ENCODE measurements around the gene ARHGAP40.
A peak's percentile ranks its signal among the peaks of the same experiment; 100 is the strongest.

ARHGAP40 gene

GRCh38 chr20:38602185-38602581, 574 bp downstream of the ARHGAP40 start:
- no peaks in the 10 kb centered on the region for H3K79me2 ChIP-seq (ENCODE audit: control insufficient read depth, insufficient read depth, low read length, unreplicated experiment)
- H2AFZ ChIP-seq (ENCODE audit: low read length, unreplicated experiment): no peak overlapping the region
- H3K36me3 ChIP-seq (ENCODE audit: insufficient read depth, low read length): no peaks in the 10 kb centered on the region
- peaks cover 17% of the 10 kb centered on the region for H3K4me1 ChIP-seq (ENCODE audit: control insufficient read depth, insufficient read depth, low read length, unreplicated experiment)
- no peaks in the 10 kb centered on the region for H3K27me3 ChIP-seq (ENCODE audit: insufficient read depth, low read length)
- no peak overlapping the region for H3K27ac ChIP-seq (ENCODE audit: low read depth, low read length)
- H3K4me3 ChIP-seq (ENCODE audit: low read depth, low read length): peak overlapping the region; percentile 58

- Histone ChIP-seq H3K4me1 (ENCODE audit: control insufficient read depth, insufficient read depth, low read length, unreplicated experiment) (peaks cover 17% of the 10 kb centered on the region), H3K79me2 (ENCODE audit: control insufficient read depth, insufficient read depth, low read length, unreplicated experiment) (no peaks in the 10 kb centered on the region), H2AFZ (ENCODE audit: low read length, unreplicated experiment) (no peak overlapping the region), H3K27ac (ENCODE audit: low read depth, low read length) (no peak overlapping the region), H3K27me3 (ENCODE audit: insufficient read depth, low read length) (no peaks in the 10 kb centered on the region), H3K4me3 (ENCODE audit: low read depth, low read length) (no peak overlapping the region), H3K36me3 (ENCODE audit: insufficient read depth, low read length) (no peaks in the 10 kb centered on the region)
These were observed 1.7 kb downstream of the ARHGAP40 start for GRCh38 chr20:38603286-38603685.

GRCh38 chr20:38604873-38605303, 3.3 kb downstream of the ARHGAP40 start:
- H2AFZ ChIP-seq (ENCODE audit: low read length, unreplicated experiment): no peak overlapping the region
- no peak overlapping the region for H3K27ac ChIP-seq (ENCODE audit: low read depth, low read length)
- H3K79me2 ChIP-seq (ENCODE audit: control insufficient read depth, insufficient read depth, low read length, unreplicated experiment): no peaks in the 10 kb centered on the region
- H3K4me1 ChIP-seq (ENCODE audit: control insufficient read depth, insufficient read depth, low read length, unreplicated experiment): peaks cover 17% of the 10 kb centered on the region
- H3K4me3 ChIP-seq (ENCODE audit: low read depth, low read length): no peak overlapping the region
- H3K27me3 ChIP-seq (ENCODE audit: insufficient read depth, low read length): no peaks in the 10 kb centered on the region
- no peaks in the 10 kb centered on the region for H3K36me3 ChIP-seq (ENCODE audit: insufficient read depth, low read length)

- Histone ChIP-seq H3K27me3 (ENCODE audit: insufficient read depth, low read length) (no peaks in the 10 kb centered on the region), H3K36me3 (ENCODE audit: insufficient read depth, low read length) (no peaks in the 10 kb centered on the region), H3K4me3 (ENCODE audit: low read depth, low read length) (no peak overlapping the region), H3K79me2 (ENCODE audit: control insufficient read depth, insufficient read depth, low read length, unreplicated experiment) (no peaks in the 10 kb centered on the region), H2AFZ (ENCODE audit: low read length, unreplicated experiment) (no peak overlapping the region), H3K4me1 (ENCODE audit: control insufficient read depth, insufficient read depth, low read length, unreplicated experiment) (peaks cover 12% of the 10 kb centered on the region), H3K27ac (ENCODE audit: low read depth, low read length) (no peak overlapping the region)
These were observed 5.7 kb downstream of the ARHGAP40 start for GRCh38 chr20:38607351-38607750.

- Histone ChIP-seq H3K27ac (ENCODE audit: low read depth, low read length) (no peak overlapping the region), H3K4me3 (ENCODE audit: low read depth, low read length) (no peak overlapping the region)
These were observed 6.6 kb downstream of the ARHGAP40 start for GRCh38 chr20:38608188-38608587.

GRCh38 chr20:38609815-38610214, 8.2 kb downstream of the ARHGAP40 start:
- H3K4me1 ChIP-seq (ENCODE audit: control insufficient read depth, insufficient read depth, low read length, unreplicated experiment): peaks cover 10% of the 10 kb centered on the region
- H3K4me3 ChIP-seq (ENCODE audit: low read depth, low read length): no peak overlapping the region
- no peaks in the 10 kb centered on the region for H3K27me3 ChIP-seq (ENCODE audit: insufficient read depth, low read length)
- no peak overlapping the region for H2AFZ ChIP-seq (ENCODE audit: low read length, unreplicated experiment)
- no peak overlapping the region for H3K27ac ChIP-seq (ENCODE audit: low read depth, low read length)
- H3K79me2 ChIP-seq (ENCODE audit: control insufficient read depth, insufficient read depth, low read length, unreplicated experiment): no peaks in the 10 kb centered on the region
- no peaks in the 10 kb centered on the region for H3K36me3 ChIP-seq (ENCODE audit: insufficient read depth, low read length)

More at GRCh38 chr20:38608188-38608587, 6.6 kb downstream of the ARHGAP40 start:
- H3K79me2 ChIP-seq (ENCODE audit: control insufficient read depth, insufficient read depth, low read length, unreplicated experiment): no peaks in the 10 kb centered on the region
- H2AFZ ChIP-seq (ENCODE audit: low read length, unreplicated experiment): no peak overlapping the region
- no peaks in the 10 kb centered on the region for H3K36me3 ChIP-seq (ENCODE audit: insufficient read depth, low read length)
- H3K4me1 ChIP-seq (ENCODE audit: control insufficient read depth, insufficient read depth, low read length, unreplicated experiment): peaks cover 12% of the 10 kb centered on the region
- H3K27me3 ChIP-seq (ENCODE audit: insufficient read depth, low read length): no peaks in the 10 kb centered on the region

- H3K4me1 ChIP-seq (ENCODE audit: control insufficient read depth, insufficient read depth, low read length, unreplicated experiment): peaks cover 5% of the 10 kb centered on the region
- H3K36me3 ChIP-seq (ENCODE audit: insufficient read depth, low read length): no peaks in the 10 kb centered on the region
- no peak overlapping the region for H2AFZ ChIP-seq (ENCODE audit: low read length, unreplicated experiment)
- H3K27ac ChIP-seq (ENCODE audit: low read depth, low read length): no peak overlapping the region
- H3K79me2 ChIP-seq (ENCODE audit: control insufficient read depth, insufficient read depth, low read length, unreplicated experiment): no peaks in the 10 kb centered on the region
- no peaks in the 10 kb centered on the region for H3K27me3 ChIP-seq (ENCODE audit: insufficient read depth, low read length)
- H3K4me3 ChIP-seq (ENCODE audit: low read depth, low read length): no peak overlapping the region
These were observed 8.9 kb downstream of the ARHGAP40 start for GRCh38 chr20:38610521-38610920.

GRCh38 chr20:38612751-38613515, 11.3 kb downstream of the ARHGAP40 start:
- H3K79me2 ChIP-seq (ENCODE audit: control insufficient read depth, insufficient read depth, low read length, unreplicated experiment): no peaks in the 10 kb centered on the region
- H3K27ac ChIP-seq (ENCODE audit: low read depth, low read length): no peak overlapping the region
- no peaks in the 10 kb centered on the region for H3K27me3 ChIP-seq (ENCODE audit: insufficient read depth, low read length)
- peaks cover 13% of the 10 kb centered on the region for H3K4me1 ChIP-seq (ENCODE audit: control insufficient read depth, insufficient read depth, low read length, unreplicated experiment)
- no peak overlapping the region for H2AFZ ChIP-seq (ENCODE audit: low read length, unreplicated experiment)
- H3K4me3 ChIP-seq (ENCODE audit: low read depth, low read length): no peak overlapping the region
- H3K36me3 ChIP-seq (ENCODE audit: insufficient read depth, low read length): no peaks in the 10 kb centered on the region

GRCh38 chr20:38615283-38615682, 13.7 kb downstream of the ARHGAP40 start:
- no peak overlapping the region for H3K27ac ChIP-seq (ENCODE audit: low read depth, low read length)
- H3K36me3 ChIP-seq (ENCODE audit: insufficient read depth, low read length): no peaks in the 10 kb centered on the region
- H3K27me3 ChIP-seq (ENCODE audit: insufficient read depth, low read length): 0 out of 2 replicates have a peak, but pooled peaks cover 5% of the 10 kb centered on the region

GRCh38 chr20:38616457-38616856, 14.8 kb downstream of the ARHGAP40 start:
- H3K27ac ChIP-seq (ENCODE audit: low read depth, low read length): no peak overlapping the region
- H3K36me3 ChIP-seq (ENCODE audit: insufficient read depth, low read length): no peaks in the 10 kb centered on the region
- H2AFZ ChIP-seq (ENCODE audit: low read length, unreplicated experiment): no peak overlapping the region
- peaks cover 8% of the 10 kb centered on the region for H3K4me1 ChIP-seq (ENCODE audit: control insufficient read depth, insufficient read depth, low read length, unreplicated experiment)
- peaks cover 13% of the 10 kb centered on the region for H3K27me3 ChIP-seq (ENCODE audit: insufficient read depth, low read length)
- no peak overlapping the region for H3K4me3 ChIP-seq (ENCODE audit: low read depth, low read length)
- no peaks in the 10 kb centered on the region for H3K79me2 ChIP-seq (ENCODE audit: control insufficient read depth, insufficient read depth, low read length, unreplicated experiment)

More at GRCh38 chr20:38615283-38615682, 13.7 kb downstream of the ARHGAP40 start:
- Histone ChIP-seq H2AFZ (ENCODE audit: low read length, unreplicated experiment) (no peak overlapping the region), H3K4me3 (ENCODE audit: low read depth, low read length) (no peak overlapping the region), H3K79me2 (ENCODE audit: control insufficient read depth, insufficient read depth, low read length, unreplicated experiment) (no peaks in the 10 kb centered on the region), H3K4me1 (ENCODE audit: control insufficient read depth, insufficient read depth, low read length, unreplicated experiment) (peaks cover 11% of the 10 kb centered on the region)
